ENCODE results near the gene TPRX1. TPM values are rescaled to one million over a fixed set of nuclear protein-coding genes. Genes with fewer than 3 reads are reported as not detected.

The TPRX1 gene
- total RNA-seq, 2 experiments from 2014 or later = not detected

DNA sequence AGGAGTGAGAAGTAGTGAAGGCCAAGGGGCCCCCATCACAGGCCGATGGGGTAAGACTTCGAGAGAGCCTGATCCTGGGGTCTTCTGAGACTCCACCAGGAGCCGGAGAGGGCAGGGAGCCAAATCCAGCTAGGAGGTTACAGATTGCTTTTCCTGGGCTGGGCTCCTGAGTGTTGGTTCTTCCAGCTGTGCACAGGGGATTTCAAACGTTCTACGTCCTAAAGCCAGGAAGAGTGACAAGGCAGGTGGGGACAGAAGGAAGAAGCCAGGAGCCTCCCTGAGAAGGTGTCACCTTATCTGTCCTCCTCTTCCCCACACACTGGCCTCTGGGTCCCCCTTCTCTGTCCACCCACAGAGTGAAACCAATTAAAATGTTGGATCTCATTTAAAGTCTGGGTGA is 38.6 kb upstream of the TPRX1 start:
- H3K36me3 Mint-ChIP-seq (ENCODE audit: low read depth) = no peaks in the 10 kb centered on the region
- H3K4me1 Mint-ChIP-seq (ENCODE audit: low read depth) = no peaks in the 10 kb centered on the region
- no peak for ATAC-seq (ENCODE audit: poor library complexity)
- peaks cover 0 to 6% of the 10 kb centered on the region in 2 experiments for H3K9me3 ChIP-seq (ENCODE audit: control insufficient read depth in 1 of 2, insufficient read depth in 1 of 2, low read length in 2 of 2)
- no peak overlapping the region for H3K4me3 Mint-ChIP-seq
- no peak for DNase-seq
- H3K27ac ChIP-seq (ENCODE audit: low read depth in 1 of 2, low read length in 2 of 2) = no peak overlapping the region
- peaks cover 17% of the 10 kb centered on the region for H3K27me3 Mint-ChIP-seq
- H3K36me3 ChIP-seq (ENCODE audit: insufficient read depth, low read length) = no peaks in the 10 kb centered on the region
- TF ChIP-seq, protein P1, sequence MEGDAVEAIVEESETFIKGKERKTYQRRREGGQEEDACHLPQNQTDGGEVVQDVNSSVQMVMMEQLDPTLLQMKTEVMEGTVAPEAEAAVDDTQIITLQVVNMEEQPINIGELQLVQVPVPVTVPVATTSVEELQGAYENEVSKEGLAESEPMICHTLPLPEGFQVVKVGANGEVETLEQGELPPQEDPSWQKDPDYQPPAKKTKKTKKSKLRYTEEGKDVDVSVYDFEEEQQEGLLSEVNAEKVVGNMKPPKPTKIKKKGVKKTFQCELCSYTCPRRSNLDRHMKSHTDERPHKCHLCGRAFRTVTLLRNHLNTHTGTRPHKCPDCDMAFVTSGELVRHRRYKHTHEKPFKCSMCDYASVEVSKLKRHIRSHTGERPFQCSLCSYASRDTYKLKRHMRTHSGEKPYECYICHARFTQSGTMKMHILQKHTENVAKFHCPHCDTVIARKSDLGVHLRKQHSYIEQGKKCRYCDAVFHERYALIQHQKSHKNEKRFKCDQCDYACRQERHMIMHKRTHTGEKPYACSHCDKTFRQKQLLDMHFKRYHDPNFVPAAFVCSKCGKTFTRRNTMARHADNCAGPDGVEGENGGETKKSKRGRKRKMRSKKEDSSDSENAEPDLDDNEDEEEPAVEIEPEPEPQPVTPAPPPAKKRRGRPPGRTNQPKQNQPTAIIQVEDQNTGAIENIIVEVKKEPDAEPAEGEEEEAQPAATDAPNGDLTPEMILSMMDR (IDR thresholded peaks at IDR 0.05) = no peak
- no peaks in the 10 kb centered on the region for H3K4me1 ChIP-seq (ENCODE audit: insufficient read depth, low read length)
- no peak overlapping the region for H3K4me3 ChIP-seq (ENCODE audit: low read length)
- no peak overlapping the region for H3K27ac Mint-ChIP-seq
- H3K27me3 ChIP-seq (ENCODE audit: control insufficient read depth in 1 of 2, insufficient read depth in 2 of 2, low read length in 2 of 2) = peaks cover 10 to 22% of the 10 kb centered on the region in 2 experiments
- intact Hi-C loops (cut with DNase I, micrococcal nuclease) = no loop called here
- no peaks in the 10 kb centered on the region for H3K9me3 Mint-ChIP-seq
- CTCF ChIA-PET = no interaction called here
- POLR2A ChIA-PET = no interaction called here

DNA sequence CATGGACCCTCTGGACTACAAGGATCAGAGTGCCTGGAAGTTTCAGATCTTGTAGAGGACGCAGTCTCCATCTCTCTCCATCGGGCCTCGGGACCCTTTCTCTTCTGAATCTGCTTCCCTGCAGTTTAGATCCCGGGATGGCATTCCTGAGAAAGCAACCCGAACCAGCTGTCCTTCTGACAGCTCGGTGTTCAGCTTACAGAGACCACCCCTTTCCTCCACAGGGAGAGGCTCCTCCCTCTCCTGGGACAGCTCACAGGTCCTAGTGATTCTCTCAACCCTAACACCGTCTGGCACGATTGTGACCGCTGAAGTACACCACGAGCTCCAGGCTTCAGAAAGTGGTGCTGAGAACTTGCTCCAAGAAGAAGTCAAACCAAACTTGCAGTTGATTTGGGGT is 35.6 kb upstream of the TPRX1 start:
- Histone ChIP-seq H3K4me3 (ENCODE audit: low read length) (no peak overlapping the region), H3K9me3 (ENCODE audit: control insufficient read depth in 1 of 2, insufficient read depth in 1 of 2, low read length in 2 of 2) (peaks cover 0 to 6% of the 10 kb centered on the region in 2 experiments), H3K27me3 (ENCODE audit: control insufficient read depth in 1 of 2, insufficient read depth in 2 of 2, low read length in 2 of 2) (peaks cover 9 to 14% of the 10 kb centered on the region in 2 experiments), H3K36me3 (ENCODE audit: insufficient read depth, low read length) (no peaks in the 10 kb centered on the region), H3K27ac (ENCODE audit: low read depth in 1 of 2, low read length in 2 of 2) (no peak overlapping the region), H3K4me1 (ENCODE audit: insufficient read depth, low read length) (no peaks in the 10 kb centered on the region)
- H3K36me3 Mint-ChIP-seq (ENCODE audit: low read depth) = no peaks in the 10 kb centered on the region
- ATAC-seq (ENCODE audit: poor library complexity) = no peak
- DNase-seq = no peak
- H3K4me1 Mint-ChIP-seq (ENCODE audit: low read depth) = no peaks in the 10 kb centered on the region
- ChIA-PET POLR2A (no interaction called here), CTCF (no interaction called here)
- H3K27me3 Mint-ChIP-seq = peaks cover 5% of the 10 kb centered on the region
- H3K27ac Mint-ChIP-seq = no peak overlapping the region
- intact Hi-C loops (cut with DNase I, micrococcal nuclease) = no loop called here
- no peak overlapping the region for H3K4me3 Mint-ChIP-seq
- no peaks in the 10 kb centered on the region for H3K9me3 Mint-ChIP-seq
- TF ChIP-seq, protein P1 (IDR thresholded peaks at IDR 0.05) = no peak

DNA sequence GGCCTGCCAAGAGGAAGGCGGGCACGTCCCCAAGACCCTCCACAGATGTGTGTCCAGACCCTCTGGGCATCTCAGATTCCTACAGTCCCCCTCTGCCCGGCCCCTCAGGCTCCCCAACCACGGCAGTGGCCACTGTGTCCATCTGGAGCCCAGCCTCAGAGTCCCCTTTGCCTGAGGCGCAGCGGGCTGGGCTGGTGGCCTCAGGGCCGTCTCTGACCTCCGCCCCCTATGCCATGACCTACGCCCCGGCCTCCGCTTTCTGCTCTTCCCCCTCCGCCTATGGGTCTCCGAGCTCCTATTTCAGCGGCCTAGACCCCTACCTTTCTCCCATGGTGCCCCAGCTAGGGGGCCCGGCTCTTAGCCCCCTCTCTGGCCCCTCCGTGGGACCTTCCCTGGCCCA is 35.1 kb upstream of the TPRX1 start:
- peaks cover 0 to 6% of the 10 kb centered on the region in 2 experiments for H3K9me3 ChIP-seq (ENCODE audit: control insufficient read depth in 1 of 2, insufficient read depth in 1 of 2, low read length in 2 of 2)
- DNase-seq (no peak), ATAC-seq (ENCODE audit: poor library complexity) (no peak)
- ChIA-PET POLR2A (no interaction called here), CTCF (no interaction called here)
- H3K4me1 ChIP-seq (ENCODE audit: insufficient read depth, low read length) = no peaks in the 10 kb centered on the region
- H3K27me3 Mint-ChIP-seq = peaks cover 5% of the 10 kb centered on the region
- no peaks in the 10 kb centered on the region for H3K36me3 ChIP-seq (ENCODE audit: insufficient read depth, low read length)
- H3K4me1 Mint-ChIP-seq (ENCODE audit: low read depth) = no peaks in the 10 kb centered on the region
- peaks cover 7 to 12% of the 10 kb centered on the region in 2 experiments for H3K27me3 ChIP-seq (ENCODE audit: control insufficient read depth in 1 of 2, insufficient read depth in 2 of 2, low read length in 2 of 2)
- TF ChIP-seq, protein P1 (IDR thresholded peaks at IDR 0.05) = no peak
- no peaks in the 10 kb centered on the region for H3K9me3 Mint-ChIP-seq
- no peak overlapping the region for H3K27ac ChIP-seq (ENCODE audit: low read depth in 1 of 2, low read length in 2 of 2)
- no peak overlapping the region for H3K4me3 Mint-ChIP-seq
- H3K4me3 ChIP-seq (ENCODE audit: low read length) = no peak overlapping the region
- no peak overlapping the region for H3K27ac Mint-ChIP-seq
- intact Hi-C loops (cut with DNase I, micrococcal nuclease) = no loop called here
- no peaks in the 10 kb centered on the region for H3K36me3 Mint-ChIP-seq (ENCODE audit: low read depth)

Data from CD4-positive, alpha-beta T cell (primary cell).